HCT116 (cell line): ENCODE results near the gene FPR1. TPM values are rescaled to one million over a fixed set of nuclear protein-coding genes. Genes with fewer than 3 reads are reported as not detected.

Experiments used
- ATAC-seq: fragments of 200-7000 bp; cut with Tn5 transposase; 2 replicates; pipeline ENCODE4 v1.9.1; 2020; ENCODE audit warnings: mild to moderate bottlenecking, moderate library complexity
- BruUV-seq: library from RNA; stranded (reverse); fragments of 400-500 nt; replicated peaks from 2 replicates; lab custom pipeline; 2021; lab: Mats Ljungman, UMichigan
- CTCF ChIA-PET: fragments of 300-600 bp; sonication (Branson Sonifier 250); formaldehyde crosslinking; loops from one replicate; lab custom pipeline; 2021; ENCODE audit warnings: antibody characterized with exemption; lab: Charles Lee
- POLR2A ChIA-PET: fragments of 300-600, 350-600 bp; sonication (Branson Sonifier 250); formaldehyde crosslinking; loops from one replicate; lab custom pipeline; 2021; ENCODE audit warnings: antibody characterized with exemption; lab: Charles Lee
- RAD21 ChIA-PET, 2 experiments: fragments of 300-600 bp; sonication (Branson Sonifier 250); formaldehyde crosslinking; loops; one replicate each; lab custom pipeline; 2023; ENCODE audit warnings: low total read pairs in 2 of 2; ENCODE audit not compliant: uncharacterized antibody in 2 of 2, unreplicated experiment in 2 of 2, low non-redundant PET in 1 of 2; lab: Charles Lee
- DNase-seq: peaks from one replicate; pipeline ENCODE4 v3.0.0-alpha.2; 2010; ENCODE audit warnings: low read depth, low spot score
- H2AFZ ChIP-seq: fragments of 200-600 bp; shearing (Covaris generic), sonication (generic); 2 replicates; pipeline ENCODE4 v1.6.1; 2017; ENCODE audit warnings: low read depth, mixed run types, mixed read lengths, antibody characterized with exemption, low read length; ENCODE audit not compliant: poor library complexity, severe bottlenecking
- H3K27ac ChIP-seq: 2 replicates; pipeline ENCODE4 v1.5.1; 2012; ENCODE audit warnings: low read depth, low read length
- H3K27me3 ChIP-seq: fragments of 200-600 bp; sonication (generic); 2 replicates; pipeline ENCODE4 v1.6.1; 2016; ENCODE audit warnings: mixed run types, low read length, mixed read lengths; ENCODE audit not compliant: insufficient read depth
- H3K36me3 ChIP-seq, 2 experiments: fragments of 200-500 bp in 1 of 2; fragments of 200-600 bp in 1 of 2; sonication (Bioruptor generic) in 1 of 2; sonication (generic) in 1 of 2; 2 replicates each; pipeline versions ENCODE4 v1.5.1 to v1.6.1; 2014 to 2016; ENCODE audit warnings: low read length in 2 of 2, inconsistent platforms in 1 of 2, mixed read lengths in 1 of 2, mixed run types in 1 of 2; ENCODE audit not compliant: insufficient read depth in 2 of 2, control insufficient read depth in 1 of 2
- H3K4me1 ChIP-seq, 2 experiments: fragments of 200-600 bp in 1 of 2; sonication (generic) in 1 of 2; 2 replicates each; pipeline versions ENCODE4 v1.5.1 to v1.6.1; 2012 to 2017; ENCODE audit warnings: low read length in 2 of 2, inconsistent platforms in 1 of 2, mild to moderate bottlenecking in 1 of 2, mixed read lengths in 1 of 2, mixed run types in 1 of 2, moderate library complexity in 1 of 2; ENCODE audit not compliant: insufficient read depth in 2 of 2, control insufficient read depth in 1 of 2
- H3K4me2 ChIP-seq: fragments of 200-600 bp; sonication (generic); 2 replicates; pipeline ENCODE4 v1.6.1; 2017; ENCODE audit warnings: mixed run types, low read length, mixed read lengths
- H3K4me3 ChIP-seq, 2 experiments: fragments of 200-600 bp in 1 of 2; sonication (generic) in 1 of 2; replicated peaks in 1 of 2; 2 replicates each; pipeline ENCODE4 v1.5.1; 2011 to 2016; ENCODE audit warnings: low read length in 2 of 2, control low read depth in 1 of 2, low read depth in 1 of 2, mild to moderate bottlenecking in 1 of 2, mixed read lengths in 1 of 2, mixed run types in 1 of 2
- H3K79me2 ChIP-seq: fragments of 200-600 bp; sonication (generic); 2 replicates; pipeline ENCODE4 v1.6.1; 2017; ENCODE audit warnings: mild to moderate bottlenecking, mixed run types, low read length, moderate library complexity, mixed read lengths; ENCODE audit not compliant: insufficient read depth
- H3K9ac ChIP-seq: fragments of 200-600 bp; sonication (generic); 2 replicates; pipeline ENCODE4 v1.6.1; 2016; ENCODE audit warnings: low read length, mixed read lengths
- H3K9me2 ChIP-seq: fragments of 200-600 bp; sonication (generic), shearing (Covaris generic); 2 replicates; pipeline ENCODE4 v1.6.1; 2017; ENCODE audit warnings: mixed run types, mild to moderate bottlenecking, moderate library complexity; ENCODE audit not compliant: insufficient read depth
- H3K9me3 ChIP-seq, 2 experiments: fragments of 200-500 bp in 1 of 2; fragments of 200-600 bp in 1 of 2; sonication (Bioruptor generic) in 1 of 2; sonication (generic) in 1 of 2; 2 replicates each; pipeline ENCODE4 v1.6.1; 2014 to 2017; ENCODE audit warnings: low read length in 2 of 2, mixed read lengths in 2 of 2, inconsistent platforms in 1 of 2, low read depth in 1 of 2, mild to moderate bottlenecking in 1 of 2, mixed run types in 1 of 2, moderate library complexity in 1 of 2; ENCODE audit not compliant: control insufficient read depth in 1 of 2, insufficient read depth in 1 of 2
- H4K20me1 ChIP-seq: fragments of 200-600 bp; sonication (generic), shearing (Covaris generic); 2 replicates; pipeline ENCODE4 v1.6.1; 2017; ENCODE audit warnings: mixed run types, mild to moderate bottlenecking, moderate library complexity; ENCODE audit not compliant: insufficient read depth
- CBX3 ChIP-seq: IDR thresholded peaks from 2 replicates; pipeline ENCODE4 v1.6.1; 2012; ENCODE audit warnings: low read depth
- EGR1 ChIP-seq: IDR thresholded peaks from 2 replicates; pipeline ENCODE4 v1.6.1; 2012; ENCODE audit warnings: low read depth
- EZH2phosphoT487 ChIP-seq: fragments of 200-600 bp; IDR thresholded peaks from 2 replicates; pipeline ENCODE4 v1.6.1; 2018; ENCODE audit warnings: antibody characterized with exemption, borderline replicate concordance
- FOSL1 ChIP-seq: IDR thresholded peaks from 2 replicates; pipeline ENCODE4 v1.6.1; 2012; ENCODE audit warnings: low read depth
- POLR2A ChIP-seq: IDR thresholded peaks from 2 replicates; pipeline ENCODE4 v1.7.0; 2011; ENCODE audit warnings: borderline replicate concordance; ENCODE audit not compliant: insufficient read depth, insufficient read length; ENCODE audit errors: extremely low read depth
- SP1 ChIP-seq: IDR thresholded peaks from 2 replicates; pipeline ENCODE4 v1.6.1; 2012; ENCODE audit warnings: low read depth
- SRF ChIP-seq: IDR thresholded peaks from 2 replicates; pipeline ENCODE4 v1.6.1; 2012; ENCODE audit warnings: low read depth
- intact Hi-C: fragments of 100-400 bp; cut with micrococcal nuclease; formaldehyde crosslinking; loops from 2 replicates; pipeline ENCODE4 v1.10.0; 2022
- total RNA-seq: library from RNA; stranded (reverse); gene quantifications from one replicate; pipeline ENCODE4 v1.2.1, GENCODE V29; 2021; ENCODE audit not compliant: unreplicated experiment
- TF ChIP-seq, protein P1 (sequence below): IDR thresholded peaks from 2 replicates; pipeline ENCODE4 v1.6.1; 2012; ENCODE audit warnings: low read depth
- TF ChIP-seq, protein P2 (sequence below): IDR thresholded peaks from 2 replicates; pipeline ENCODE4 v1.6.1; 2011; ENCODE audit warnings: mild to moderate bottlenecking, low read length, moderate library complexity; ENCODE audit not compliant: insufficient replicate concordance; ENCODE audit errors: extremely low read depth

The FPR1 gene
- total RNA-seq, 1 experiment from 2014 or later = not detected

- no peak overlapping the region for H3K9ac ChIP-seq
- no peak for ATAC-seq
- ChIA-PET CTCF (no interaction called here), RAD21 (no interaction called here), POLR2A (no interaction called here)
- H4K20me1 ChIP-seq = no peaks in the 10 kb centered on the region
- DNase-seq = no peak
- H3K27me3 ChIP-seq = no peaks in the 10 kb centered on the region
- no TSS peak for BruUV-seq
- no peak overlapping the region for H3K4me2 ChIP-seq
- no peak overlapping the region for H3K4me3 ChIP-seq
- TF ChIP-seq SRF (no peak), CBX3 (no peak), EZH2phosphoT487 (no peak), SP1 (no peak), FOSL1 (no peak), EGR1 (no peak), POLR2A (no peak)
- TF ChIP-seq, protein P1, sequence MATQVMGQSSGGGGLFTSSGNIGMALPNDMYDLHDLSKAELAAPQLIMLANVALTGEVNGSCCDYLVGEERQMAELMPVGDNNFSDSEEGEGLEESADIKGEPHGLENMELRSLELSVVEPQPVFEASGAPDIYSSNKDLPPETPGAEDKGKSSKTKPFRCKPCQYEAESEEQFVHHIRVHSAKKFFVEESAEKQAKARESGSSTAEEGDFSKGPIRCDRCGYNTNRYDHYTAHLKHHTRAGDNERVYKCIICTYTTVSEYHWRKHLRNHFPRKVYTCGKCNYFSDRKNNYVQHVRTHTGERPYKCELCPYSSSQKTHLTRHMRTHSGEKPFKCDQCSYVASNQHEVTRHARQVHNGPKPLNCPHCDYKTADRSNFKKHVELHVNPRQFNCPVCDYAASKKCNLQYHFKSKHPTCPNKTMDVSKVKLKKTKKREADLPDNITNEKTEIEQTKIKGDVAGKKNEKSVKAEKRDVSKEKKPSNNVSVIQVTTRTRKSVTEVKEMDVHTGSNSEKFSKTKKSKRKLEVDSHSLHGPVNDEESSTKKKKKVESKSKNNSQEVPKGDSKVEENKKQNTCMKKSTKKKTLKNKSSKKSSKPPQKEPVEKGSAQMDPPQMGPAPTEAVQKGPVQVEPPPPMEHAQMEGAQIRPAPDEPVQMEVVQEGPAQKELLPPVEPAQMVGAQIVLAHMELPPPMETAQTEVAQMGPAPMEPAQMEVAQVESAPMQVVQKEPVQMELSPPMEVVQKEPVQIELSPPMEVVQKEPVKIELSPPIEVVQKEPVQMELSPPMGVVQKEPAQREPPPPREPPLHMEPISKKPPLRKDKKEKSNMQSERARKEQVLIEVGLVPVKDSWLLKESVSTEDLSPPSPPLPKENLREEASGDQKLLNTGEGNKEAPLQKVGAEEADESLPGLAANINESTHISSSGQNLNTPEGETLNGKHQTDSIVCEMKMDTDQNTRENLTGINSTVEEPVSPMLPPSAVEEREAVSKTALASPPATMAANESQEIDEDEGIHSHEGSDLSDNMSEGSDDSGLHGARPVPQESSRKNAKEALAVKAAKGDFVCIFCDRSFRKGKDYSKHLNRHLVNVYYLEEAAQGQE = no peak
- TF ChIP-seq, protein P2, sequence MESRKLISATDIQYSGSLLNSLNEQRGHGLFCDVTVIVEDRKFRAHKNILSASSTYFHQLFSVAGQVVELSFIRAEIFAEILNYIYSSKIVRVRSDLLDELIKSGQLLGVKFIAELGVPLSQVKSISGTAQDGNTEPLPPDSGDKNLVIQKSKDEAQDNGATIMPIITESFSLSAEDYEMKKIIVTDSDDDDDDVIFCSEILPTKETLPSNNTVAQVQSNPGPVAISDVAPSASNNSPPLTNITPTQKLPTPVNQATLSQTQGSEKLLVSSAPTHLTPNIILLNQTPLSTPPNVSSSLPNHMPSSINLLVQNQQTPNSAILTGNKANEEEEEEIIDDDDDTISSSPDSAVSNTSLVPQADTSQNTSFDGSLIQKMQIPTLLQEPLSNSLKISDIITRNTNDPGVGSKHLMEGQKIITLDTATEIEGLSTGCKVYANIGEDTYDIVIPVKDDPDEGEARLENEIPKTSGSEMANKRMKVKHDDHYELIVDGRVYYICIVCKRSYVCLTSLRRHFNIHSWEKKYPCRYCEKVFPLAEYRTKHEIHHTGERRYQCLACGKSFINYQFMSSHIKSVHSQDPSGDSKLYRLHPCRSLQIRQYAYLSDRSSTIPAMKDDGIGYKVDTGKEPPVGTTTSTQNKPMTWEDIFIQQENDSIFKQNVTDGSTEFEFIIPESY = no peak
- no peaks in the 10 kb centered on the region for H3K9me3 ChIP-seq
- intact Hi-C loops = no loop called here
- H3K36me3 ChIP-seq = peaks cover 12 to 19% of the 10 kb centered on the region in 2 experiments; a peak in 2 of 4 replicates
- no peaks in the 10 kb centered on the region for H3K9me2 ChIP-seq
- H3K79me2 ChIP-seq = peaks cover 16% of the 10 kb centered on the region; the same call in 1 of the 2 replicates
- H3K27ac ChIP-seq = no peak overlapping the region
- H3K4me1 ChIP-seq = peaks cover 10% of the 10 kb centered on the region in 2 experiments; a peak in 3 of 4 replicates
- no peak overlapping the region for H2AFZ ChIP-seq
Measured at GRCh38 chr19:51697169-51697776, 54.4 kb downstream of the FPR1 start.
